HepG2 (cell line): ENCODE data around the gene ANTKMT. TPM values are rescaled to one million over a fixed set of nuclear protein-coding genes. Genes with fewer than 3 reads are reported as not detected.

ENCODE experiments used
- ATAC-seq: fragments of 200-7000 bp; cut with Tn5 transposase; 3 replicates; pipeline ENCODE4 v1.9.1; 2020; ENCODE audit warnings: mild to moderate bottlenecking, moderate library complexity
- BruUV-seq: library from RNA; stranded (reverse); fragments of 400-500 nt; replicated peaks from 2 replicates; lab custom pipeline; 2021; lab: Mats Ljungman, UMichigan
- CTCF ChIA-PET: fragments of 300-600 bp; formaldehyde crosslinking; extraction: SDS; loops from one replicate; lab custom pipeline; 2021; ENCODE audit warnings: low total read pairs, inconsistent platforms, low intra/inter-chr PET ratio; lab: Yijun Ruan, JAX
- POLR2A ChIA-PET: fragments of 350-600 bp; sonication (Branson Sonifier 250); formaldehyde crosslinking; loops from one replicate; lab custom pipeline; 2020; ENCODE audit warnings: antibody characterized with exemption, inconsistent platforms; lab: Yijun Ruan, JAX
- DNase-seq: peaks from one replicate; pipeline ENCODE4 v3.0.0-alpha.2; 2015; ENCODE audit warnings: low spot score
- FAIRE-seq: peaks from 3 replicates; lab custom pipeline; 2011; peaks lifted over from hg19 to GRCh38; lab: Jason Lieb, UNC
- H2AFZ ChIP-seq: one replicate; pipeline ENCODE4 v1.6.1; 2011; ENCODE audit warnings: low read length, inconsistent platforms
- H3K27ac ChIP-seq: fragments of 300-600 bp; 3 replicates; pipeline ENCODE4 v1.8.0; 2011; ENCODE audit warnings: mixed run types, mild to moderate bottlenecking, mixed read lengths, low read length, inconsistent platforms; ENCODE audit not compliant: insufficient read depth; ENCODE audit errors: extremely low read length
- H3K27me3 ChIP-seq, 2 experiments: fragments of 200-600 bp in 1 of 2; 2 replicates in 1 of 2; 3 replicates in 1 of 2; pipeline versions ENCODE4 v1.6.0 to v1.8.0; 2011; ENCODE audit warnings: low read length in 2 of 2, mild to moderate bottlenecking in 2 of 2, moderate library complexity in 2 of 2, inconsistent platforms in 1 of 2; ENCODE audit not compliant: insufficient read depth in 2 of 2, control insufficient read depth in 1 of 2
- H3K36me3 ChIP-seq, 2 experiments: fragments of 200-600 bp in 1 of 2; replicated peaks in 1 of 2; 2 replicates in 1 of 2; 3 replicates in 1 of 2; pipeline versions ENCODE4 v1.5.1 to v1.8.0; 2011; ENCODE audit warnings: low read length in 2 of 2, inconsistent platforms in 1 of 2; ENCODE audit not compliant: insufficient read depth in 2 of 2, control insufficient read depth in 1 of 2
- H3K4me1 ChIP-seq: 2 replicates; pipeline ENCODE4 v1.5.1; 2012; ENCODE audit warnings: low read length, inconsistent platforms; ENCODE audit not compliant: insufficient read depth
- H3K4me2 ChIP-seq: 2 replicates; pipeline ENCODE4 v1.6.0; 2011; ENCODE audit warnings: low read depth, low read length, inconsistent platforms
- H3K4me3 ChIP-seq, 3 experiments: fragments of 200-600 bp in 1 of 3; sonication (generic), shearing (Covaris generic) in 1 of 3; replicated peaks in 1 of 3; 2 replicates each; pipeline ENCODE4 v1.5.1; 2011 to 2016; ENCODE audit warnings: low read length in 3 of 3, inconsistent platforms in 2 of 3, low read depth in 2 of 3, mild to moderate bottlenecking in 2 of 3, control low read depth in 1 of 3, mixed read lengths in 1 of 3; ENCODE audit not compliant: insufficient read depth in 1 of 3
- H3K79me2 ChIP-seq: one replicate; pipeline ENCODE4 v1.6.1; 2011; ENCODE audit warnings: low read length, inconsistent platforms; ENCODE audit not compliant: insufficient read depth
- H3K9ac ChIP-seq: 2 replicates; pipeline ENCODE4 v1.6.0; 2011; ENCODE audit warnings: mild to moderate bottlenecking, low read depth, low read length, inconsistent platforms; ENCODE audit not compliant: insufficient read depth
- H3K9me3 ChIP-seq: 2 replicates; pipeline ENCODE4 v1.5.1; 2012; ENCODE audit warnings: mild to moderate bottlenecking, low read length
- H4K20me1 ChIP-seq: 2 replicates; pipeline ENCODE4 v1.6.0; 2011; ENCODE audit warnings: inconsistent platforms, mild to moderate bottlenecking, low read length, moderate library complexity; ENCODE audit not compliant: insufficient read depth
- EZH2 ChIP-seq: conservative IDR thresholded peaks from 2 replicates; pipeline ENCODE4 v1.6.1; 2012; ENCODE audit warnings: mild to moderate bottlenecking, low read depth, low read length, moderate library complexity
- HMGXB3 ChIP-seq: sonication (generic); formaldehyde crosslinking; IDR thresholded peaks from 2 replicates; pipeline ENCODE4 v1.4.0; 2020; ENCODE audit warnings: missing genetic modification reagents, borderline replicate concordance
- KLF16 ChIP-seq, 2 experiments: sonication (generic) in 1 of 2; formaldehyde crosslinking in 1 of 2; IDR thresholded peaks; 2 replicates each; pipeline versions ENCODE4 v1.6.1 to v1.8.0; 2016 to 2023; ENCODE audit warnings: missing genetic modification reagents in 2 of 2, missing compliant biosample characterization in 1 of 2
- MBNL3 ChIP-seq: fragments of 250-450 bp; sonication (Bioruptor Pico); conservative IDR thresholded peaks from 2 replicates; pipeline ENCODE4 v1.8.0; 2022; ENCODE audit warnings: mild to moderate bottlenecking, inconsistent platforms
- MYPOP ChIP-seq: sonication (generic); formaldehyde crosslinking; IDR thresholded peaks from 2 replicates; pipeline ENCODE4 v1.8.1; 2023; ENCODE audit warnings: mild to moderate bottlenecking, moderate library complexity, missing genetic modification reagents
- PCBP1 ChIP-seq: fragments of 200-400 bp; formaldehyde crosslinking; IDR thresholded peaks from 2 replicates; pipeline ENCODE4 v1.6.1; 2017; ENCODE audit warnings: mild to moderate bottlenecking, low read depth, low read length, borderline replicate concordance
- PRDM4 ChIP-seq: sonication (generic); formaldehyde crosslinking; IDR thresholded peaks from 2 replicates; pipeline ENCODE4 v1.9.0; 2021; ENCODE audit warnings: missing genetic modification reagents, borderline replicate concordance
- SNAPC5 ChIP-seq: sonication (generic); formaldehyde crosslinking; IDR thresholded peaks from 2 replicates; pipeline ENCODE4 v1.8.1; 2023; ENCODE audit warnings: mild to moderate bottlenecking, missing genetic modification reagents, borderline replicate concordance
- ZC3H13 ChIP-seq: sonication (generic); formaldehyde crosslinking; IDR thresholded peaks from 2 replicates; pipeline ENCODE4 v1.8.1; 2023; ENCODE audit warnings: mild to moderate bottlenecking, missing genetic modification reagents, moderate library complexity
- ZNF253 ChIP-seq: sonication (generic); formaldehyde crosslinking; IDR thresholded peaks from 2 replicates; pipeline ENCODE4 v1.8.0; 2022; ENCODE audit warnings: mild to moderate bottlenecking, missing genetic modification reagents, borderline replicate concordance
- ZNF256 ChIP-seq: sonication (generic); formaldehyde crosslinking; conservative IDR thresholded peaks from 2 replicates; pipeline ENCODE4 v1.4.0; 2020; ENCODE audit warnings: missing genetic modification reagents
- ZNF331 ChIP-seq: sonication (generic); formaldehyde crosslinking; IDR thresholded peaks from 2 replicates; pipeline ENCODE4 v1.4.0; 2020; ENCODE audit warnings: missing genetic modification reagents
- ZNF44 ChIP-seq: sonication (generic); formaldehyde crosslinking; IDR thresholded peaks from 2 replicates; pipeline ENCODE4 v1.5.1; 2020; ENCODE audit warnings: mild to moderate bottlenecking, missing genetic modification reagents
- ZNF883 ChIP-seq: sonication (generic); formaldehyde crosslinking; IDR thresholded peaks from 2 replicates; pipeline ENCODE4 v1.5.1; 2020; ENCODE audit warnings: mild to moderate bottlenecking, missing genetic modification reagents; ENCODE audit errors: not compliant biosample characterization
- WGBS: methylation state at CpG from one replicate; pipeline ENCODE4 v1.1.6; 2017; ENCODE audit warnings: low lambda C conversion rate; 5-methylcytosine and 5-hydroxymethylcytosine counted together
- in situ Hi-C: cut with HindIII; loops from 2 replicates; pipeline ENCODE4 v1.10.0; 2017; ENCODE audit warnings: low pct_unique_long_range_greater_than_20kb; ENCODE audit not compliant: extremely low pct_ligation_motif_present
- intact Hi-C: fragments of 100-400 bp; cut with micrococcal nuclease; formaldehyde crosslinking; loops from one replicate; pipeline ENCODE4 v1.10.0; 2022; ENCODE audit not compliant: unreplicated experiment
- polyA plus RNA-seq, 8 experiments: library from polyadenylated mRNA; depleted of rRNA in 3 of 8; stranded (reverse) in 7 of 8; unstranded in 1 of 8; fragments of >200 nt; fragmentation: Illumina TruSeq in 4 of 8; extraction: Trizol in 4 of 8; gene quantifications; 2 replicates each; pipeline versions ENCODE4 v1.2.1 to v1.2.3, GENCODE V29; 2011 to 2016; ENCODE audit warnings: low read depth in 4 of 8, missing spikeins in 1 of 8, mixed read lengths in 1 of 8; ENCODE audit not compliant: insufficient read depth in 1 of 8
- total RNA-seq, 5 experiments: library from RNA; depleted of rRNA; stranded (reverse); fragments of >200 nt; fragmentation: Illumina TruSeq; extraction: Trizol; gene quantifications; 2 replicates each; pipeline ENCODE4 v1.2.3, GENCODE V29; 2016; ENCODE audit warnings: low read depth in 1 of 5

ANTKMT gene
- total and polyA plus RNA-seq, 2 of the 13 experiments (the other 11 are each of a cell fraction or from before 2014, with no cell fraction given), result 7.5 to 47.8 TPM

- Histone ChIP-seq H3K4me3 (no peak overlapping the region), H3K9me3 (no peaks in the 10 kb centered on the region), H2AFZ (no peak overlapping the region), H3K4me2 (no peak overlapping the region), H3K27ac (no peak overlapping the region), H3K4me1 (no peaks in the 10 kb centered on the region), H3K36me3 (no peaks in the 10 kb centered on the region), H3K79me2 (no peaks in the 10 kb centered on the region), H3K27me3 (peaks cover 6 to 13% of the 10 kb centered on the region in 2 experiments; a peak in 3 of 5 replicates), H4K20me1 (no peaks in the 10 kb centered on the region), H3K9ac (no peak overlapping the region)
- DNase-seq, result no peak
- no TSS peak for BruUV-seq
- ChIA-PET CTCF (no interaction called here), POLR2A (interaction anchor here (1.7 to 1.8 kb wide), 2 partner anchors 9 to 30 kb away, joined by 4 to 7 read pairs; partner anchors contain the start of genes CIAO3 and MSLN)
- intact Hi-C loops, result no loop called here
- in situ Hi-C loops, result no loop called here
- no peak for FAIRE-seq
- ATAC-seq, result no peak
- WGBS, result 86% methylated on average over 7 of the region's 13 CpGs
- TF ChIP-seq KLF16 (CRISPR knock-in tag; IDR thresholded peaks at IDR 0.05), result no peak
- TF ChIP-seq PRDM4 (CRISPR knock-in tag), result no peak
- no peak for TF ChIP-seq MBNL3
- no peak for TF ChIP-seq ZNF883
- no peak for TF ChIP-seq ZC3H13 (CRISPR knock-in tag)
- no peak for TF ChIP-seq HMGXB3 (CRISPR knock-in tag)
- TF ChIP-seq ZNF44, result no peak
- TF ChIP-seq EZH2, result no peak
- TF ChIP-seq ZNF331 (CRISPR knock-in tag), result no peak
- no peak for TF ChIP-seq ZNF256 (CRISPR knock-in tag)
- no peak for TF ChIP-seq PCBP1
- TF ChIP-seq MYPOP (CRISPR knock-in tag), result no peak
- TF ChIP-seq SNAPC5 (CRISPR knock-in tag), result no peak
- no peak for TF ChIP-seq ZNF253 (CRISPR knock-in tag)
Measured at GRCh38 chr16:770411-770810, 49.5 kb downstream of the ANTKMT start.
